Progenitor cell of endocrine pancreas (in vitro differentiated cells): ENCODE measurements around the gene CHMP1B. TPM values are rescaled to one million over a fixed set of nuclear protein-coding genes. Genes with fewer than 3 reads are reported as not detected.

Experiments used
- DNase-seq: peaks from one replicate; pipeline ENCODE4 v3.0.0; 2021; ENCODE audit warnings: low spot score; ENCODE audit not compliant: unreplicated experiment
- H3K27ac Mint-ChIP-seq: 2 replicates; pipeline ENCODE4 v1.8.0; 2021; ENCODE audit warnings: mild to moderate bottlenecking, moderate library complexity, mixed read lengths
- H3K27me3 Mint-ChIP-seq: 2 replicates; pipeline ENCODE4 v1.8.0; 2021; ENCODE audit warnings: mixed read lengths
- H3K36me3 Mint-ChIP-seq: 2 replicates; pipeline ENCODE4 v1.8.0; 2022; ENCODE audit warnings: mixed read lengths; ENCODE audit not compliant: insufficient read depth
- H3K4me1 Mint-ChIP-seq: 2 replicates; pipeline ENCODE4 v1.8.0; 2021; ENCODE audit warnings: low read depth, mixed read lengths
- H3K4me3 Mint-ChIP-seq: 2 replicates; pipeline ENCODE4 v1.8.0; 2021; ENCODE audit warnings: low read depth, mild to moderate bottlenecking, moderate library complexity, mixed read lengths
- H3K9me3 Mint-ChIP-seq: 2 replicates; pipeline ENCODE4 v1.8.0; 2021; ENCODE audit warnings: low read depth, mixed read lengths
- CTCF ChIP-seq: fragments of 200-600 bp; sonication (generic); IDR thresholded peaks from one replicate; pipeline ENCODE4 v1.5.0; 2021; ENCODE audit warnings: antibody characterized with exemption, mild to moderate bottlenecking; ENCODE audit not compliant: unreplicated experiment
- total RNA-seq: library from RNA; stranded (reverse); gene quantifications from 2 replicates; pipeline ENCODE4 v1.2.1, GENCODE V29; 2021

CHMP1B gene
- total RNA-seq, 1 donor from 2014 or later = 48.3 TPM

- peaks cover 4% of the 10 kb centered on the region for H3K4me1 Mint-ChIP-seq
- DNase-seq = no peak
- no peaks in the 10 kb centered on the region for H3K36me3 Mint-ChIP-seq
These were observed 32.6 kb upstream of the CHMP1B start for GRCh38 chr18:11818486-11819203.

GRCh38 chr18:11819938-11820337 lies 31.3 kb upstream of the CHMP1B start:
- Mint-ChIP-seq H3K27me3 (no peaks in the 10 kb centered on the region), H3K9me3 (no peaks in the 10 kb centered on the region), H3K4me3 (no peak overlapping the region), H3K36me3 (no peaks in the 10 kb centered on the region), H3K27ac (no peak overlapping the region), H3K4me1 (peaks cover 4% of the 10 kb centered on the region)
- TF ChIP-seq CTCF = no peak
- no peak for DNase-seq

More at GRCh38 chr18:11818486-11819203, 32.6 kb upstream of the CHMP1B start:
- TF ChIP-seq CTCF = no peak
- H3K27ac Mint-ChIP-seq = no peak overlapping the region
- H3K27me3 Mint-ChIP-seq = no peaks in the 10 kb centered on the region
- no peaks in the 10 kb centered on the region for H3K9me3 Mint-ChIP-seq
- no peak overlapping the region for H3K4me3 Mint-ChIP-seq

GRCh38 chr18:11820697-11821096 lies 30.5 kb upstream of the CHMP1B start:
- DNase-seq = no peak
- TF ChIP-seq CTCF = no peak
- Mint-ChIP-seq H3K36me3 (no peaks in the 10 kb centered on the region), H3K27me3 (no peaks in the 10 kb centered on the region), H3K4me3 (no peak overlapping the region), H3K27ac (no peak overlapping the region), H3K9me3 (no peaks in the 10 kb centered on the region), H3K4me1 (peaks cover 4% of the 10 kb centered on the region)

GRCh38 chr18:11821208-11821607 lies 30.0 kb upstream of the CHMP1B start:
- no peak overlapping the region for H3K4me3 Mint-ChIP-seq

GRCh38 chr18:11821643-11822237 lies 29.5 kb upstream of the CHMP1B start:
- no peak for TF ChIP-seq CTCF
- no peak for DNase-seq
- H3K4me1 Mint-ChIP-seq = peaks cover 4% of the 10 kb centered on the region
- H3K4me3 Mint-ChIP-seq = no peak overlapping the region
- no peaks in the 10 kb centered on the region for H3K9me3 Mint-ChIP-seq
- H3K27ac Mint-ChIP-seq = peak overlapping the region; percentile 25
- H3K36me3 Mint-ChIP-seq = no peaks in the 10 kb centered on the region
- H3K27me3 Mint-ChIP-seq = no peaks in the 10 kb centered on the region

More at GRCh38 chr18:11821208-11821607, 30.0 kb upstream of the CHMP1B start:
- TF ChIP-seq CTCF = no peak
- H3K27me3 Mint-ChIP-seq = no peaks in the 10 kb centered on the region
- no peak for DNase-seq
- H3K27ac Mint-ChIP-seq = peak overlapping the region; percentile 25
- peaks cover 4% of the 10 kb centered on the region for H3K4me1 Mint-ChIP-seq
- H3K9me3 Mint-ChIP-seq = no peaks in the 10 kb centered on the region
- no peaks in the 10 kb centered on the region for H3K36me3 Mint-ChIP-seq
